PC-3 (cell line): ENCODE results near the gene GNG14.

Experiments
- CTCF ChIP-seq: fragments of 300-600 bp; sonication (generic); conservative IDR thresholded peaks from 2 replicates; pipeline ENCODE4 v1.5.1; 2017; ENCODE audit warnings: antibody characterized with exemption, low read depth, mild to moderate bottlenecking, low read length
- EZH2 ChIP-seq: fragments of 300-600 bp; sonication (generic); IDR thresholded peaks from one replicate; pipeline ENCODE4 v1.6.1; 2017; ENCODE audit warnings: antibody characterized with exemption, mild to moderate bottlenecking, low read length; ENCODE audit not compliant: unreplicated experiment
- EZH2phosphoT487 ChIP-seq: fragments of 300-600 bp; sonication (generic); IDR thresholded peaks from 2 replicates; pipeline ENCODE4 v1.6.1; 2018; ENCODE audit warnings: mild to moderate bottlenecking, antibody characterized with exemption, low read length, borderline replicate concordance

GRCh38 chr19:12721656-12722565 lies 34.1 kb downstream of the GNG14 start:
- TF ChIP-seq CTCF: no peak
- TF ChIP-seq EZH2: no peak
- TF ChIP-seq EZH2phosphoT487: no peak
